HT1080 (cell line): ENCODE data around the gene FANCF. TPM values are rescaled to one million over a fixed set of nuclear protein-coding genes. Genes with fewer than 3 reads are reported as not detected.
A peak's percentile ranks its signal among the peaks of the same experiment; 100 is the strongest.

Source experiments
- DNase-seq: peaks from one replicate; pipeline ENCODE4 v3.0.0-alpha.2; 2015; ENCODE audit warnings: low read depth
- total RNA-seq: library from RNA; depleted of rRNA; stranded (reverse); fragments of >200 nt; shearing (Covaris generic); gene quantifications from 2 replicates; pipeline ENCODE4 v1.2.3, GENCODE V29; 2014; rRNA removed

FANCF gene
- total RNA-seq, 1 experiment from 2014 or later: 10.9 TPM

GRCh38 chr11:22626573-22627239, 1.1 kb upstream of the FANCF start:
- DNase-seq: no peak

- peak; percentile 67 for DNase-seq
These were observed 728 bp downstream of the FANCF start for GRCh38 chr11:22624742-22625447.

DNA sequence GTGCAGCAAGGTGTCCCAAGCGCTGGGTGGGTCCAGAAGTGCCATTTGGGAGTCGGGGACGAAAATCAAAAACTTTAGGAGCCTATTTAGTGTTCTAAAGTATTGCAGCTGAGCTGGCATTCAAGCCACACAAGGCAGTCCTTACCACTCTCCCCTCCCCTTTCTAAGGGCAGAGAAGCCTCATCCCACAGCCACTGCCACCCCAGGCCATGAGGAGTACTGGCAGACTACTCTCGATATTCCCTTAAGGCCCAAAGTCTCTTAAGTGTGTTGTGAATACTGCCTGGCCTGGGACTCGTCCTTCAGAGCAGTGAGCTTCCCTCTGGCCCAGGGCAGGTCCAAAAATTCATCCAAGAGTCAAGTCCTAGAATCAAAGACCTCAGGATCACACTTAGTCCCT, 7.8 kb downstream of the FANCF start:
- no peak for DNase-seq

DNA sequence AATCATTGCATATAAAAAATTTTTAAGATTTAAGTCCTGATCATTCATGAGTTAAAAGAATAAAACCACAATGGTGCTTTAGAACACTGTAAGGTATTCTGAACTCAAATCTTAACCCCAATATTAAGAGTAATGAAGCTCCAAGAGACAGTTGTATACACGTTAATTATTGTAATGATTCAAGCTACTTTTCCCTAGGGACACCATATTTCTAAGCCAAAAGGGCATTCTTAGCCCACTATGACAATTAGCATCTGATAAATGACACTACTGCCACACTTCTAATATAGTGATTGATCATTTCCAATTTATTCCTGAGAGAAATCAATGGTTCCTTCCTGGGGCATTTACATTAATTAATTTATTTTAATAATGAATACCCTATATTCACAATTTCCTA, 21.7 kb downstream of the FANCF start:
- DNase-seq: no peak

DNA sequence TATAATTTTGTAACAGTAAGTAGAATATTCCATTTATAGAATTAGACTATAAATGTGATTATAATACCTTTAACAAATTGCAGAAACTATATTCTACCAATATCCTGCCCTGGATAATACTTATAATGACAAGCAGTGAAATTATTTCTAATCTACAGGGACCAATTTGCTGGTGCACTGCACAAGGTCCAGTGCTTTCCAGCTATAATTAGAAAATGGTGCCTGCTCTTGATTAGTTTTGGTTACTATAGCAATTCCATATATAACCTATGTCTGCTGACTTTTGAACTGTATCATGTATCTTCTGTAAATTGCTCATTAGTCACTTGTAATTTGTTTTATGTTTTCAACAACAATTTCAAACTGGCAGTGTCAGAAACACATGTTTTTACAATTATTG, 23.1 kb downstream of the FANCF start:
- DNase-seq: no peak

- no peak for DNase-seq
These were observed 26.2 kb downstream of the FANCF start for GRCh38 chr11:22599458-22599857.

DNA sequence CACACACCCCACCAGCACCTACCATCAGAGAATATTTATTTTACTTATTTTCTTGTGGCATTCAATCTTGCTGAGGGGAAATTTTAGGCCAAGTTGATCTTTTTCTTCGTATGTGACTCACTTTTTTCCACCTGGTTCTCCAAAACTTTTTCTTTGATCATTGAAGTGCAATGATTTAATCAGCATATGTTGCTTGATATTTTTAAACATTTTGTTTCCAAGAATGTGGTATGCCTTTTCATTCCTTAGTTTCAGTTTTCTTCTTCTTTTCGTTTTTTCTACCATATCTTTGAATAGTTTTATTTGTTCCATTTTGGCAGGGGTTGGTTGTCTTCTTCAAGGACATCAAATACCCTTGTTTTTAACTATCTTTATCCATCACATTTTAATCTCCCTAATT, 28.6 kb downstream of the FANCF start:
- DNase-seq: no peak

GRCh38 chr11:22584976-22585375, 40.6 kb downstream of the FANCF start:
- DNase-seq: no peak

DNA sequence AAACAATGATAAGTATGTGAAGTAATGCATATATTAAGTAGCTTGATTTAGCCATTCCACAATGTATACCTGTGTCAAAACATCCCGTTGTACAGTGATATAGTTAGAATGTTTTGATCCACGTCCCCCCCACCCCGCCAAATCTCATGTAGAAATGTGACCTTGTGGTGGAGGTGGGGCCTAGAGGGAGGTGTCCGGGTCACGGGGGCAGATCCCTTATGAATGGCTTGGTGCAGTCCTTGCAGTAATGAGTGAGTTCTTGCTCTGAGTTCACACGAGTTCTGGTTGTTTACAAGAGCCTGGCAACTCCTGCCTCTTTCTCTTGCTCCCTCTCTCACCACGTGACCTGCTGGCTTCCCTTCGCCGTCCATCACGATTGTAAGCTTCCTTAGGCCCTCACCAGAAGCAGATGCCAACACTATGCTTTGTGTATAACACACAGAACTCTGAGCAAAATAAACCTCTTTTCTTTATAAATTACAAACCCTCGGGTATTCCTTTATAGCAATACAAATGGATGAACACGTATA, 41.6 kb downstream of the FANCF start:
- DNase-seq: no peak

- DNase-seq: no peak
These were observed 43.5 kb downstream of the FANCF start for GRCh38 chr11:22582151-22582410.

GRCh38 chr11:22581354-22582150, 44.1 kb downstream of the FANCF start:
- no peak for DNase-seq

- no peak for DNase-seq
These were observed 47.8 kb downstream of the FANCF start for GRCh38 chr11:22577854-22578253.

Other genes with a start within 250 kb of the FANCF start
- 0.82 and 2.3 TPM in 2 replicates for gene GAS2, start 40.8 kb upstream of the FANCF start, total RNA-seq
- 20.7 and 22.5 TPM in 2 replicates for gene SVIP, start 204.0 kb upstream of the FANCF start, total RNA-seq
- gene CCDC179, start 234.7 kb upstream of the FANCF start, total RNA-seq: not detected in 2 replicates